Ishikawa (cell line): Measurements from ENCODE around the gene GDF15.

Source experiments
- CEBPB ChIP-seq: IDR thresholded peaks from 2 replicates; pipeline ENCODE4 v1.6.1; 2012
- EGR1 ChIP-seq: IDR thresholded peaks from 2 replicates; pipeline ENCODE4 v1.6.1; 2012
- EP300 ChIP-seq: IDR thresholded peaks from 2 replicates; pipeline ENCODE4 v1.6.1; 2012; ENCODE audit warnings: borderline replicate concordance
- RAD21 ChIP-seq: IDR thresholded peaks from 2 replicates; pipeline ENCODE4 v1.6.1; 2012; ENCODE audit warnings: low read depth

- no peak for TF ChIP-seq CEBPB
- no peak for TF ChIP-seq EGR1
- no peak for TF ChIP-seq RAD21
- no peak for TF ChIP-seq EP300
These were observed 41.4 kb upstream of the GDF15 start for GRCh38 chr19:18344582-18344950.
